ENCODE measurements around the gene DTHD1. TPM values are rescaled to one million over a fixed set of nuclear protein-coding genes. Genes with fewer than 3 reads are reported as not detected.

DTHD1 gene
- total RNA-seq, 3 donors from 2014 or later, result 0.29 to 0.48 (median 0.33) TPM

DNA sequence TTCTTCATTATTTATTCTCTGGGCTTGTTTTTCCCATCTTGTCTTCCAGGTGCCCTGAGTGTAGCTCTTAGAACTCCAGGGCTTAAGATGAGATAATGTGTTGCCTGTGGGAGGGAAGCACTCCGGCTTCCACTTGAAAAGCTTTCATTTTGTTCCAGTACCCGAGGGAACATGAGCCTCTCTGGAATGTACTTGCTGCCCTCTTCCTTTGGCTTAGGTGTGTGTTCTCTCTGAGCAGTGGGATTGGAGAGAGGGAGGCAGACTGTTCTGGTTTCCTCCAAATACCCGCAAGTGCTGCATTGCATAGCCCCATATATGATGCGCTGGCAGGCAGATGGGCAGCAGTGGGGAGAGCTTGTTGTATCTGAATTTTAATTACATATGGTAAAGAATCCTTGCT, 861 bp upstream of the DTHD1 start:
- no peaks in the 10 kb centered on the region for H3K36me3 ChIP-seq
- DNase-seq (ENCODE audit: low spot score in 2 of 2), result no peak
- no peaks in the 10 kb centered on the region for H3K4me1 ChIP-seq
- intact Hi-C loops (cut with DNase I; ENCODE audit: low total_unique reads), result no loop called here
- no peak overlapping the region for H3K27ac ChIP-seq
- TF ChIP-seq POLR2A (IDR thresholded peaks at IDR 0.05) (no peak), POLR2AphosphoS5 (IDR thresholded peaks at IDR 0.05) (no peak)
- TF ChIP-seq, protein P1, sequence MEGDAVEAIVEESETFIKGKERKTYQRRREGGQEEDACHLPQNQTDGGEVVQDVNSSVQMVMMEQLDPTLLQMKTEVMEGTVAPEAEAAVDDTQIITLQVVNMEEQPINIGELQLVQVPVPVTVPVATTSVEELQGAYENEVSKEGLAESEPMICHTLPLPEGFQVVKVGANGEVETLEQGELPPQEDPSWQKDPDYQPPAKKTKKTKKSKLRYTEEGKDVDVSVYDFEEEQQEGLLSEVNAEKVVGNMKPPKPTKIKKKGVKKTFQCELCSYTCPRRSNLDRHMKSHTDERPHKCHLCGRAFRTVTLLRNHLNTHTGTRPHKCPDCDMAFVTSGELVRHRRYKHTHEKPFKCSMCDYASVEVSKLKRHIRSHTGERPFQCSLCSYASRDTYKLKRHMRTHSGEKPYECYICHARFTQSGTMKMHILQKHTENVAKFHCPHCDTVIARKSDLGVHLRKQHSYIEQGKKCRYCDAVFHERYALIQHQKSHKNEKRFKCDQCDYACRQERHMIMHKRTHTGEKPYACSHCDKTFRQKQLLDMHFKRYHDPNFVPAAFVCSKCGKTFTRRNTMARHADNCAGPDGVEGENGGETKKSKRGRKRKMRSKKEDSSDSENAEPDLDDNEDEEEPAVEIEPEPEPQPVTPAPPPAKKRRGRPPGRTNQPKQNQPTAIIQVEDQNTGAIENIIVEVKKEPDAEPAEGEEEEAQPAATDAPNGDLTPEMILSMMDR (IDR thresholded peaks at IDR 0.05), result no peak
- no peaks in the 10 kb centered on the region for H3K27me3 ChIP-seq
- no peaks in the 10 kb centered on the region for H3K9me3 ChIP-seq
- no peak overlapping the region for H3K4me3 ChIP-seq

DNA sequence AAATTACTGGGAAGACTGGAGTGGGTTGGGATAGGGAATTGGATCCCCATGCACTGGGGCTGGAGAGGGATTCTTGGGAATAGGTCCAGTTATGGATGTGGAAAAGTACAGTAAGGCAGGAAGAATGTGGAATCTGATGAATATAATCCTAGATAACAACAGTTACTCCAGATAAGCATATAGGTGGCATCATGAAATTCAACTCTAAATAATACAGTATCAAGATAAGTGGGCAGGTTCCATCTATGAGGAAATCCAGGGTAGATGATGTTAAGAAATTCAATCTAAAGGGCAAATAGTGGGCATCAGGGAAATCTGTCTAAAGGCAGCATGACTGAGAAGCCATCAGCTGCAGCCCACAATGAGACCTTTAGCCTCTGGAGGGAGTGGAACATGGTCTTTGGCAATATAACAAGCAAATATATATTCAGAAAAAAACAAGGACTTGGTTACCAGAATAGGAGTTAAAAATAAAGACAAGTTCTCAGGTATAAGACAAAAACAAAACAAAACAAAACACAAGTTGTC, 1.2 kb downstream of the DTHD1 start:
- no peak overlapping the region for H3K4me3 ChIP-seq

DNA sequence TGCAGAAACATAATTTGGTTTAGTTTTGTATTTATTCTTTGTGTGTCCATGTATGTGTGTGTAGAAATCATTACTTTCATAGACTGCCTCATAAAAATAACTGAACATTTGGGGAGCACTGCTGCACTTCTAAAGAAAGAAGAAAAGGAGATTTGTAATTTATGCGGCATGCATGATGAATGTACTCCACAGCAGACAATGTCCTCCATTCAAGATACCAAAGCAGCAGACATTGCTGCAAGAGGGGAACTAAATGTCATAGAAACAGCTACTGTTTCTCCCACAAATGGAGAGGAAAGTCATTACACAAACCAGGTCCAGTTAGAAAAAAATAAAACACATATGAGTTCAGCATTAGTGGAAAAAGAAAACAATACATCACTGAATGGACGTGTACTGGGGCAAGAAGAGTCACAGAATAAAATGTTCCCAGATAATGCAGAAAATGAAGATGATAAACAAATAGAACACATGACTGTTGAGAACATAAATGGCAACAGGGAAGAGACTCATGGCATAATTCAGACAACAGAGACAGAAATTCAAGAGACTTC, 2.6 kb downstream of the DTHD1 start:
- no peak for TF ChIP-seq POLR2AphosphoS5 (IDR thresholded peaks at IDR 0.05)
- TF ChIP-seq POLR2A (IDR thresholded peaks at IDR 0.05), result no peak
- TF ChIP-seq, protein P1 (IDR thresholded peaks at IDR 0.05), result no peak
- no peak overlapping the region for H3K27ac ChIP-seq
- intact Hi-C loops (cut with DNase I; ENCODE audit: low total_unique reads), result no loop called here
- no peaks in the 10 kb centered on the region for H3K4me1 ChIP-seq
- no peak overlapping the region for H3K4me3 ChIP-seq
- H3K36me3 ChIP-seq, result no peaks in the 10 kb centered on the region
- H3K9me3 ChIP-seq, result no peaks in the 10 kb centered on the region
- DNase-seq (ENCODE audit: low spot score in 2 of 2), result no peak
- no peaks in the 10 kb centered on the region for H3K27me3 ChIP-seq

More for the DNA sequence above, 1.2 kb downstream of the DTHD1 start:
- DNase-seq (ENCODE audit: low spot score in 2 of 2), result no peak
- Histone ChIP-seq H3K27ac (no peak overlapping the region), H3K9me3 (no peaks in the 10 kb centered on the region), H3K36me3 (no peaks in the 10 kb centered on the region), H3K27me3 (no peaks in the 10 kb centered on the region), H3K4me1 (no peaks in the 10 kb centered on the region)
- intact Hi-C loops (cut with DNase I; ENCODE audit: low total_unique reads), result no loop called here
- TF ChIP-seq, protein P1 (IDR thresholded peaks at IDR 0.05), result no peak
- TF ChIP-seq POLR2A (IDR thresholded peaks at IDR 0.05) (no peak), POLR2AphosphoS5 (IDR thresholded peaks at IDR 0.05) (no peak)

DNA sequence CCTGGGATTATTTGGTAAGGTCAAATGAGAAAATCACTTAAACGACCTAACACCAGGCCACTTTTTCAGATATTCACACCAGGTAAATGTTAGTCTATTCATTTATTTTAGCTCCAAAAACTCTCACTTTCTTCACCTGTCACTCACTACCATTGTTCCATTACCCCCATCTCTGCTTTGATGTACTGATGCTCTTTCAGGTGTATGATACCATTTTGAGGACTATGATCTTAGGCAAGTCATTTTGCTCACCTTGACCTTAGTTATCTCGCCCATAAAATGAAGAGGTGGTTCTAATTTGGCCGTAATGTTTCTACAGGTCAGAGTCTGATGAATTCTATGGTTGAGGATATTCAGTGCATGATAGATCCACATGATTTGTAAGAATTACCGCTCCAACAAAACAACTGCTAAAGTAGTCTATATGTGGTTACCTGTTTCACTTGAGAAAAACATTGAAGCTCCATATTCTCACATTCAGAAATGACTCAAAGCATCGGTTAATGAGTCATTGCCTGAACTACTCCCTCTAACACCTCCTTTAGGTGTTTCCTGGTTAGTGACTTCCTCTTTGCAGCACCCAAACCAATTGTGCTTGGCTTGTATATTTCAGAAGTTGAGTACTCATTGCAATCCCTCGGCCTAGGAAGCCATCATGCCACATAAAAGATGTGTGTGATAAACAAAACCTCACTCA, 4.5 kb downstream of the DTHD1 start:
- H3K27ac ChIP-seq, result no peak overlapping the region
- H3K9me3 ChIP-seq, result no peaks in the 10 kb centered on the region
- H3K27me3 ChIP-seq, result no peaks in the 10 kb centered on the region
- no peaks in the 10 kb centered on the region for H3K4me1 ChIP-seq
- intact Hi-C loops (cut with DNase I; ENCODE audit: low total_unique reads), result no loop called here
- H3K36me3 ChIP-seq, result no peaks in the 10 kb centered on the region
- TF ChIP-seq, protein P1 (IDR thresholded peaks at IDR 0.05), result no peak
- TF ChIP-seq POLR2A (IDR thresholded peaks at IDR 0.05), result no peak
- no peak for TF ChIP-seq POLR2AphosphoS5 (IDR thresholded peaks at IDR 0.05)
- no peak for DNase-seq (ENCODE audit: low spot score in 2 of 2)
- H3K4me3 ChIP-seq, result no peak overlapping the region

DNA sequence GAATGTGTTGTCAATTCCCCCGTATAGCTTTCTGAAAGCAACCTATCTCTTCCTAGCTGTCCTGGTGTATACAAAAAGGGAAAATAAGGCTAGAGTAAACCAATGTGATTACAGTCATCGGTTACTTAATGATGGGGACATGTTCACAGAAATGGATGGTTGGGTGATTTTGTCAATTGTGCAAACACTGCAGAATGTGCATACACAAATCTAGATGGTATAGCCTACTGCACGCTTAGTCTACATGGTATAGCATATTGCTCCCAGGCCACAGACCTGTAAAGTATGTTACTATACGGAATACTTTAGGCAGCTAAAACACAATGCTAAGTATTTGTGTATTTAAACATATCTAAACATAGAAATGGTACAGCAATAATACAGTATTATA, 5.1 kb downstream of the DTHD1 start:
- H3K27ac ChIP-seq, result no peak overlapping the region
- H3K36me3 ChIP-seq, result no peaks in the 10 kb centered on the region
- TF ChIP-seq POLR2AphosphoS5 (IDR thresholded peaks at IDR 0.05), result no peak
- TF ChIP-seq POLR2A (IDR thresholded peaks at IDR 0.05), result no peak
- TF ChIP-seq, protein P1 (IDR thresholded peaks at IDR 0.05), result no peak
- H3K9me3 ChIP-seq, result no peaks in the 10 kb centered on the region
- intact Hi-C loops (cut with DNase I; ENCODE audit: low total_unique reads), result no loop called here
- no peak for DNase-seq (ENCODE audit: low spot score in 2 of 2)
- no peaks in the 10 kb centered on the region for H3K27me3 ChIP-seq
- no peak overlapping the region for H3K4me3 ChIP-seq
- H3K4me1 ChIP-seq, result no peaks in the 10 kb centered on the region
